Left forelimb (tissue), 1 donor: Measurements from ENCODE around the gene LHPP.

Source experiments
- DNase-seq: peaks from one replicate; pipeline ENCODE4 v3.0.0-alpha.2; 2018; ENCODE audit warnings: low spot score

The LHPP gene

DNA sequence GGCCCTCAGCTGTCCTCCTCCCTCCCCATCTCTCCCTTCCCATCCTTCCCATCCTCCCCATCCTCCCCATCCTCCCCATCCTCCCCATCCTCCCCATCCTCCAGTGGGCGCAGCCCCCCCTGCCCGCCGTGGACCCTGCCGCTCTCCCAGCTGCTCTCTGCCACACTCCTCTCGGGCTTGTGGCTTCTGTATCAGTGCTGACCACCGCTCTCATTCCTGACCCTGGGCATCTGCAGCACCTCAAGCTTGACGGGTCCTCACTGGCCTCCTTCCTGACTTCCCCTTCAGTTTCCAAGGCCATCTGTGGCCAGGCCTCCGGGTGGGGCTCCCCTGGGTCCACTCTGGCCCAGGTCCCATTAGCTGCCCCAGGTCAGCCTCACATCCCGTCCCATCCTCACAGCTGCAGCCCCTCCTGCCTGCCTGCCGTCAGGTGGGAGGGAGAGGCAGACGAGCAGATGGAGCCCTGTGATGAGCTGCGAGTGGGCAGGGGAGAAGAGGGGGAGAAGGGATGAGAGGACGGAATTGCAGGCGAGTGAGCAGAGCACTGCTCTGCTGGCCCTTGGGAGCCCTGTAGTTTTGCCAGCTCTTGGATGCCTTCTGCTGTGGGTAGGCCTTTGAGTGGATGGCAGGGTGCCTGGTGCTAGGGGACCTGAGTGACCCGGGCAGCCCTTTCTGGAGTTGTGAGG lies 35.7 kb downstream of the LHPP start:
- DNase-seq: peak; percentile 61

- DNase-seq: no peak
These were observed 36.4 kb downstream of the LHPP start for GRCh38 chr10:124498056-124498455.

GRCh38 chr10:124500757-124501156 lies 39.1 kb downstream of the LHPP start:
- DNase-seq: no peak

DNA sequence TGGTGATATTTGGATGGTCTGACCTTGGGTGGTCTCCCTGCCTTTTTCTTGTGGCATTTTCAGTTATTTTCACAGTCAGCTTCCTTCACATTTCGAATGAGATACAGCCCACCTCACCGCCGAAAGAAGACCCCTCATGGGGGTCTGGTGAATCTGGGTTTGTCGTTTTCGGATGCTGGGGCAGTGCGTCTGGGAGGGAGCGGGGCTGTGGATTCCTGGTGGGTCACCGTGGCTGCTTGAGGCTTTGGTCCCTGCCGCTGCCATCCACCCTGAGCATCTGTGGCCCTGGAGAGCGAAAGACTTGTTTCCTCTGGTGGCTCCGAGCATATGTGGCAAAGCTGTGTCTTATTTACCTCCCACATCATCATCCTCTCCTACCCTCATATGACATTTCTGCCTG lies 43.1 kb downstream of the LHPP start:
- no peak for DNase-seq

- DNase-seq: no peak
These were observed 43.7 kb downstream of the LHPP start for GRCh38 chr10:124505279-124505678.

- peak; percentile 50 for DNase-seq
These were observed 46.5 kb downstream of the LHPP start for GRCh38 chr10:124508070-124508667.

GRCh38 chr10:124508907-124509454 lies 47.4 kb downstream of the LHPP start:
- no peak for DNase-seq

GRCh38 chr10:124509880-124510632 lies 48.4 kb downstream of the LHPP start:
- DNase-seq: peak; percentile 56

GRCh38 chr10:124510759-124511158 lies 49.1 kb downstream of the LHPP start:
- DNase-seq: no peak

DNA sequence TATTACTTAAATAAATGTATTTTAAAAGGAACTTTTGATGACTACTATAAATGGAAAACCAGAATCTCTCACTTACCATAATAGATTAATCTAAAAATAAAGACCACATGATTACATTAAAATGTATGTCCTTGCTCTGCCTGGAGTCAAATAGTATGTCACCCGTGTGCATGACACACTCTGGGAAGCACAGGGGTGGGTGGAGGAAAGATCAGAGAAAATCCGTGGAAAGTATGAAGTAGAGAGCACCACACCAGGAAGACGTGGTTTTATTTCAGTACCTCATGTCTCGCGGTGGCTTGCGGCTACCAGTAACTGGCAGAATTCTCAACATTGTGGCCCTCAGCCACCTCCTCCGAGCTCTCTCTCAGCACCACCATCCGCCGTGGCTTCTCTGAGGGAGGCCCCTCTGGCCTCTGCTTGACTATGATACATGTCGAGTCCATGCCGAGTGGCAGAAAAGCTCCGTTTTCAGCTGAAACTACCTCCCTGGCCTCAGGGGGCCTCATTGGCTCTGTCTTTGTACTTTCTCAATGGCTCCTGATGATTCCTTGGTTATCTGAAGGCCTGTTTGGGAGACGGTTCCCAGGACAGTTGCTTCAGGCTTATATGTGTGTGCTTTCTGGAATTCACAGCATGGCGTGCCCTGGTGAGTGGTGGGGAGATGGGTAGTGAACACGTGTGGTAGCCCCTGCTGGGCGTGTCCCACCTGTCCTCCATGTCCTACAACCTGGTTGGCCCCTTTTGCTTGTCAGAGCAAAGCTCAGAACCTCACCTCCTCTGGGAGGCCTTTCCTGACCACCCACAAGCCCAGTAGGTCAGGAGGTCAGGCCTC lies 49.8 kb downstream of the LHPP start:
- peak; percentile 55 for DNase-seq

GRCh38 chr10:124512040-124512428 lies 50.4 kb downstream of the LHPP start:
- no peak for DNase-seq

DNA sequence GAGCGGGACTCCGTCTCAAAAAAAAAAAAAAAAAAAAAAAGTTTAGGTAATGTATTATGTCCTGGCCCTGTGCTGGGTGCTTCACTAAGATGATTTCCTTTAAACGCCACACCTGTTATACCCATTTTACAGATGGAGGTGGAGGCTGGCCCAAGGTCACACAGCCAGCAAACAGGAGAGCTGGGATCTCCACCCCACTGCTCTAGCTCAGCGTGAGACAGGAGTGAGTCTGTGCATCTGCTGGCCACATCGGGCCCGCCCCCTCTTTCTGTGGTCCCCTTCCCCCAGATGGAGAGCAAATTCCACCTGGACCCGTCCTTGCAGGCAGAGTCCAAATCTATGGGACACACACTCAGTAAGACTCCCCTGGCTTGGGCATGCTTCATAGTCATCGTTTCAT lies 51.0 kb downstream of the LHPP start:
- no peak for DNase-seq

DNA sequence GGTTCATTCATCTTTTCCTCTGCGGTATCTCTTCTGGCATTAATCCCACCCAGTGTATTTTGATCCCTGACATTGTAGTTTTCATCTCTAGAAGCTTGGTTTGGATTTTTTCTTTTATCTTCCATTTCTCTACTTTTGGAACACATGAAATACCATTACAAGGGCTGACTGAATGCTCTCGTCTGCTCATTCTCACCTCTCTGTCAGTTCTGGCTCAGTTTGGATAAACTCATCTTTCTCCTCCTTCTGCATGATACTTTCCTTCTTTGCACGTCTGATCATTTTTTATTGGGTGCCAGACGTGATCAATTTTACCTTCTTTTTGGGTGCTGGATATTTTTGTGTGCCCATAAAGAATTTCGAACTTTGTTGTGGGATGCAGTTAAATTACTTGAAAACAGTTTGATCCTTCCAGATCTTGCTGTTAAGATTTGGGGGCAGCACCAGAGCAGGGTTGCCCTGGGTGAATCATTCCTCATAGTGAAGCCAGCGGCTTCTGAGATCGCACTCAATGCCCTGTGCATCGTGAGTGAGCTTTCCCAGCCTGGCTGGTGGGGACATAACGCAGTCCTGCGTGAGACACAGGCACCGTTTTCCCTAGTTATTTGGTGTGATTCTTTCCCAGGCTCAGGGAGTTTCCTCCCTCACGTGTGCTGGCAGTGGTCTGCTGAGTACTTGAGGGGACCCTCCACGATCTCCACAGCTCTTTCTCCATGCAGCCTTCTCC lies 53.8 kb downstream of the LHPP start:
- DNase-seq: no peak

DNA sequence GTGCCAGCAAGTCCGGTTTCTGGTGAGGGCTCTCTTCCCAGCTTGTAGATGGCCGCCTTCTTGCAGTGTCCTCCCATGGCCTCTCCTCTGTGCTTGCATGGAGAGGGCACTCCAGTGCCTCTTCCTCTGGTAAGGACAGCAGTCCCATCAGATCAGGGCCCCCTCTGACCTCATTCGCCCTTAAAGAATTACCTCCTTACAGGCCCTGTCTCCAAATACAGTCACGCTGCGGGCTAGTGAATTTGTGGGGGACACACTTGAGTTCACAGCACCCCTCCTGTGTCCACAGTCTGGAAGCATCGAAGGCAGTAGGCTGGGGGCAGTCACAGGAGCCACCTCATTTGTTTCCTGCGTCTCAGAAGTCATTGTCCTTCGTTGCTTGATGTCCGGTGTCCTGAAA lies 54.6 kb downstream of the LHPP start:
- no peak for DNase-seq

GRCh38 chr10:124516746-124517397 lies 55.2 kb downstream of the LHPP start:
- DNase-seq: no peak

DNA sequence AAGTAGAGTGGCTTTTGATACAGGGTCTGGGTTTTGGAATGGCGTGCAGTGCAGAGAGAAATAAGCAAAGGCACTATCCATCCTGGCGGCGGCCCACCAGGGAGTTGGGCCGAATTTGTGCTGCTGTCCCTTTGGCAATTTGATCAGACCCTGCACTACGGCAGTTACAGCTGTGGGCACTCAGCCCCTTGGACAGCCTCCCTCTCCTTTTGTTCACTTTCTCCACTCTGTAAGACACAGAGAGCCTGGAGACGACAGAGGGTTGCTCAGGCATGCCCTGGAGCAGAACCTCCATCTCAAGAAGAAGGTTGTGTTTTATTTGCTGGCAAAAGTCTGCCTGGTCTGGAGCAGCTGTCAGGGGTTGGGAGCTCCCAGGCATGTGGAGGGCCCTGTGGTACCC lies 55.8 kb downstream of the LHPP start:
- DNase-seq: no peak

- no peak for DNase-seq
These were observed 56.3 kb downstream of the LHPP start for GRCh38 chr10:124517931-124518330.

DNA sequence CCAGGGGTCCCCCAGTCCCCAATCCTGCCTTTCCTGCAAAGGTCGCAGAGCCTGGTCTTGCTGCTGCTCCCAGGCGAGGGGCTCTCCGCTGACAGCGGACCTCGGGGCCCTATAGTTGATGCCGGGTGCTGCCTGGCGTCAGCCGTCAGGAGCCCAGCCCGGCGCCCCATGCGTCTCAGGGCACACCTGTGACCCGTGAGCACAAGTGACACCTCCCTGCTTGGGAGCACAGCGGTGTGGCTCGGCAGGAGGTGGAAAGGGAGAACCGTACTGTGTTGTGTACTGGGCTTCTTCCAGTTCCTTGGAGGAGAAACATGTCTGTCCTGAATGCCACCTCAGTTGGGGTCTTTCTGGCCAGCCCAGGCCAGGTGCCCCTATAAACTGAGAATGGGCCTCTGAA lies 56.7 kb downstream of the LHPP start:
- no peak for DNase-seq

GRCh38 chr10:124520558-124521428 lies 59.2 kb downstream of the LHPP start:
- DNase-seq: no peak

GRCh38 chr10:124521429-124521871 lies 59.8 kb downstream of the LHPP start:
- no peak for DNase-seq
